Endothelial cell of umbilical vein (primary cell): ENCODE measurements around the gene TMEM106C. TPM values are rescaled to one million over a fixed set of nuclear protein-coding genes. Genes with fewer than 3 reads are reported as not detected.

ENCODE experiments used
- BruUV-seq: library from RNA; stranded (reverse); fragments of 400-500 nt; replicated peaks from 2 replicates; lab custom pipeline; 2021; lab: Mats Ljungman, UMichigan
- CTCF ChIA-PET: fragments of 300-600, 350-600 bp; sonication (Branson Sonifier 250); formaldehyde crosslinking; loops from one replicate; lab custom pipeline; 2021; ENCODE audit warnings: antibody characterized with exemption, inconsistent platforms; lab: Charles Lee
- POLR2A ChIA-PET: fragments of 300-600, 350-600 bp; sonication (Branson Sonifier 250); formaldehyde crosslinking; loops from one replicate; lab custom pipeline; 2021; ENCODE audit warnings: antibody characterized with exemption, inconsistent platforms; lab: Charles Lee
- DNase-seq: peaks from one replicate; pipeline ENCODE4 v3.0.0-alpha.2; 2011; ENCODE audit warnings: low read depth, low spot score
- FAIRE-seq: peaks from 2 replicates; lab custom pipeline; 2011; peaks lifted over from hg19 to GRCh38; lab: Jason Lieb, UNC
- H2AFZ ChIP-seq: 2 replicates; pipeline ENCODE4 v1.6.0; 2012; ENCODE audit warnings: low read depth, low read length, control low read depth, inconsistent platforms
- H3K27ac ChIP-seq: 2 replicates; pipeline ENCODE4 v1.5.1; 2011; ENCODE audit warnings: low read depth, mild to moderate bottlenecking, control low read depth, low read length, moderate library complexity; ENCODE audit not compliant: insufficient read depth
- H3K27me3 ChIP-seq, 2 experiments: 2 replicates each; pipeline versions ENCODE4 v1.6.0 to v1.6.1; 2011; ENCODE audit warnings: low read length in 2 of 2, mixed read lengths in 1 of 2; ENCODE audit not compliant: control insufficient read depth in 2 of 2, insufficient read depth in 2 of 2
- H3K36me3 ChIP-seq, 2 experiments: 2 replicates in 1 of 2; 3 replicates in 1 of 2; pipeline ENCODE4 v1.5.1; 2011; ENCODE audit warnings: low read length in 2 of 2, mild to moderate bottlenecking in 1 of 2, moderate library complexity in 1 of 2; ENCODE audit not compliant: control insufficient read depth in 2 of 2, insufficient read depth in 2 of 2; ENCODE audit errors: extremely low read depth in 1 of 2
- H3K4me1 ChIP-seq: 3 replicates; pipeline ENCODE4 v1.5.1; 2011; ENCODE audit warnings: mild to moderate bottlenecking, low read length; ENCODE audit not compliant: control insufficient read depth, insufficient read depth; ENCODE audit errors: extremely low read depth
- H3K4me2 ChIP-seq: 2 replicates; pipeline ENCODE4 v1.6.1; 2011; ENCODE audit warnings: low read length, control low read depth, mixed read lengths; ENCODE audit not compliant: insufficient read depth
- H3K4me3 ChIP-seq, 3 experiments: fragments of 200-600 bp in 1 of 3; sonication (generic), shearing (Covaris generic) in 1 of 3; replicated peaks in 1 of 3; 2 replicates each; pipeline ENCODE4 v1.5.1; 2011 to 2016; ENCODE audit warnings: control low read depth in 3 of 3, low read length in 3 of 3, mild to moderate bottlenecking in 2 of 3, inconsistent platforms in 1 of 3, low read depth in 1 of 3, moderate library complexity in 1 of 3; ENCODE audit not compliant: insufficient read depth in 1 of 3
- H3K79me2 ChIP-seq: 2 replicates; pipeline ENCODE4 v1.6.0; 2012; ENCODE audit warnings: low read length, inconsistent platforms; ENCODE audit not compliant: control insufficient read depth, insufficient read depth
- H3K9ac ChIP-seq: replicated peaks from 2 replicates; pipeline ENCODE3; 2011; ENCODE audit warnings: low read length, control low read depth; ENCODE audit not compliant: insufficient read depth; ENCODE audit errors: extremely low read depth
- H3K9me1 ChIP-seq: replicated peaks from 3 replicates; pipeline ENCODE4 v1.6.0; 2011; ENCODE audit warnings: mild to moderate bottlenecking, low read length; ENCODE audit not compliant: control insufficient read depth, insufficient read depth; ENCODE audit errors: extremely low read depth
- H3K9me3 ChIP-seq: replicated peaks from 2 replicates; pipeline ENCODE4 v1.5.1; 2012; ENCODE audit warnings: low read length, inconsistent platforms; ENCODE audit not compliant: control insufficient read depth, insufficient read depth
- H4K20me1 ChIP-seq: replicated peaks from 2 replicates; pipeline ENCODE3; 2011; ENCODE audit warnings: mild to moderate bottlenecking, low read length; ENCODE audit not compliant: control insufficient read depth, insufficient read depth; ENCODE audit errors: extremely low read depth
- EZH2 ChIP-seq: IDR thresholded peaks from 2 replicates; pipeline ENCODE4 v1.6.1; 2012; ENCODE audit warnings: borderline replicate concordance, low read depth, mild to moderate bottlenecking, moderate library complexity, low read length, inconsistent platforms; ENCODE audit not compliant: severe bottlenecking
- FOS ChIP-seq: IDR thresholded peaks from 2 replicates; pipeline ENCODE4 v1.6.1; 2011; ENCODE audit warnings: mild to moderate bottlenecking, low read length, moderate library complexity, borderline replicate concordance; ENCODE audit not compliant: insufficient read depth
- GATA2 ChIP-seq: IDR thresholded peaks from 2 replicates; pipeline ENCODE4 v1.7.0; 2011; ENCODE audit warnings: low read depth, mild to moderate bottlenecking, moderate library complexity, mixed read lengths, low read length; ENCODE audit not compliant: insufficient read length, insufficient read depth
- JUN ChIP-seq: IDR thresholded peaks from 2 replicates; pipeline ENCODE4 v1.6.1; 2011; ENCODE audit warnings: borderline replicate concordance, low read depth; ENCODE audit not compliant: insufficient read length, insufficient read depth
- MYC ChIP-seq: IDR thresholded peaks from one replicate; pipeline ENCODE4 v1.6.1; 2011; ENCODE audit warnings: mild to moderate bottlenecking, low read depth, low read length
- POLR2A ChIP-seq: IDR thresholded peaks from 2 replicates; pipeline ENCODE4 v1.6.1; 2012; ENCODE audit warnings: low read depth, mild to moderate bottlenecking, control low read depth, low read length
- POLR2AphosphoS5 ChIP-seq: IDR thresholded peaks from 2 replicates; pipeline ENCODE4 v1.6.1; 2012; ENCODE audit warnings: low read depth, mild to moderate bottlenecking, control low read depth, low read length, moderate library complexity; ENCODE audit not compliant: insufficient read depth
- dilution Hi-C: fragments of 300-500 bp; cut with MboI; formaldehyde crosslinking; loops from one replicate; pipeline ENCODE4 v1.15.0; 2019; ENCODE audit warnings: low sequenced_read_pairs; ENCODE audit not compliant: extremely low pct_ligation_motif_present
- intact Hi-C: fragments of 100-400 bp; cut with micrococcal nuclease; formaldehyde crosslinking; loops from one replicate; pipeline ENCODE4 v1.10.0; 2022
- polyA plus RNA-seq, 4 experiments: library from polyadenylated mRNA; depleted of rRNA in 3 of 4; stranded (reverse) in 3 of 4; unstranded in 1 of 4; fragments of >200 nt; gene quantifications; 2 replicates each; pipeline versions ENCODE4 v1.2.1 to v1.2.3, GENCODE V29; 2011 to 2012; ENCODE audit warnings: missing spikeins in 1 of 4
- total RNA-seq: library from RNA; stranded (reverse); gene quantifications from 2 replicates; pipeline ENCODE4 v1.2.3, GENCODE V29; 2021
- TF ChIP-seq, protein P1 (sequence below), 2 donors: IDR thresholded peaks; 1 replicate in 1 of 2; 2 replicates in 1 of 2; pipeline ENCODE4 v1.5.1; 2011; ENCODE audit warnings: low read length in 2 of 2, mild to moderate bottlenecking in 2 of 2, moderate library complexity in 2 of 2, control low read depth in 1 of 2, inconsistent platforms in 1 of 2, low read depth in 1 of 2; ENCODE audit not compliant: insufficient read depth in 1 of 2; ENCODE audit errors: extremely low read depth in 1 of 2
- TF ChIP-seq, protein P2 (sequence below): IDR thresholded peaks from 2 replicates; pipeline ENCODE4 v1.6.1; 2011; ENCODE audit not compliant: insufficient read depth, insufficient read length

Gene TMEM106C
- total and polyA plus RNA-seq, 2 donors (not counting 3 experiments of a cell fraction or from before 2014, with no cell fraction given) = 84.4 to 148 TPM

DNA sequence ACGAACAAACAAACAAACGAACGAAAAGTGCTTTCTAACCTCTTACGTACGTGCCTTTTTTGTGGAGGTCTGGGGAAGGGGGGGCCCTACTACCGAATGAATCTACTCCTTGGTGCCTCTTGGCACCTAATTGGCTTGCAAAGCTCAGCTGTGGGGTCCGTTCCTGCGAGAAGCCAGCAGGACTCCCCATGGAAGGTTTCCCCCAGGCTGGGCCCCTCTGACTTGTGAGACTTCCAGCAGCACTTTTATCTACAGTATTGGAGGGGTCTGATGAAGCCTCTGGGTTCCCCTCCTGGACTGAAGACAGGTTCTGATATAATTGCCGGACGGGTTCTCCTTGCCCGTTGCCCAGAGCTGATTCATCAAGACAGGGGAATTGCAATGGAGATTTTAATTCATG lies 1.2 kb upstream of the TMEM106C start:
- Histone ChIP-seq H3K9me3 (no peaks in the 10 kb centered on the region), H3K4me3 (no peak overlapping the region), H3K79me2 (no peaks in the 10 kb centered on the region), H3K27me3 (peaks cover 3 to 4% of the 10 kb centered on the region in 2 experiments), H3K4me2 (no peak overlapping the region), H3K36me3 (no peaks in the 10 kb centered on the region), H2AFZ (no peak overlapping the region), H3K4me1 (peaks cover 7% of the 10 kb centered on the region), H4K20me1 (no peaks in the 10 kb centered on the region), H3K9me1 (no peaks in the 10 kb centered on the region), H3K9ac (no peak overlapping the region), H3K27ac (no peak overlapping the region)
- dilution Hi-C loops (no loop called here), intact Hi-C loops (loop anchor here (5.0 to 10.0 kb wide), 2 partner anchors 40 to 653 kb away; partner anchors contain the start of gene COL2A1)
- POLR2A ChIA-PET = no interaction called here
- no peak for TF ChIP-seq GATA2
- TF ChIP-seq JUN = no peak
- TF ChIP-seq, protein P1, sequence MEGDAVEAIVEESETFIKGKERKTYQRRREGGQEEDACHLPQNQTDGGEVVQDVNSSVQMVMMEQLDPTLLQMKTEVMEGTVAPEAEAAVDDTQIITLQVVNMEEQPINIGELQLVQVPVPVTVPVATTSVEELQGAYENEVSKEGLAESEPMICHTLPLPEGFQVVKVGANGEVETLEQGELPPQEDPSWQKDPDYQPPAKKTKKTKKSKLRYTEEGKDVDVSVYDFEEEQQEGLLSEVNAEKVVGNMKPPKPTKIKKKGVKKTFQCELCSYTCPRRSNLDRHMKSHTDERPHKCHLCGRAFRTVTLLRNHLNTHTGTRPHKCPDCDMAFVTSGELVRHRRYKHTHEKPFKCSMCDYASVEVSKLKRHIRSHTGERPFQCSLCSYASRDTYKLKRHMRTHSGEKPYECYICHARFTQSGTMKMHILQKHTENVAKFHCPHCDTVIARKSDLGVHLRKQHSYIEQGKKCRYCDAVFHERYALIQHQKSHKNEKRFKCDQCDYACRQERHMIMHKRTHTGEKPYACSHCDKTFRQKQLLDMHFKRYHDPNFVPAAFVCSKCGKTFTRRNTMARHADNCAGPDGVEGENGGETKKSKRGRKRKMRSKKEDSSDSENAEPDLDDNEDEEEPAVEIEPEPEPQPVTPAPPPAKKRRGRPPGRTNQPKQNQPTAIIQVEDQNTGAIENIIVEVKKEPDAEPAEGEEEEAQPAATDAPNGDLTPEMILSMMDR (IDR thresholded peaks at IDR 0.05; ENCODE audit: extremely low read depth in 1 of 2, insufficient read depth in 1 of 2, low read depth in 1 of 2, low read length in 2 of 2) = no peak
- TF ChIP-seq FOS = no peak
- no peak for TF ChIP-seq POLR2A
- no peak for TF ChIP-seq MYC
- TF ChIP-seq POLR2AphosphoS5 = no peak
- TF ChIP-seq, protein P2, sequence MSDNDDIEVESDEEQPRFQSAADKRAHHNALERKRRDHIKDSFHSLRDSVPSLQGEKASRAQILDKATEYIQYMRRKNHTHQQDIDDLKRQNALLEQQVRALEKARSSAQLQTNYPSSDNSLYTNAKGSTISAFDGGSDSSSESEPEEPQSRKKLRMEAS = no peak
- TF ChIP-seq EZH2 = no peak
- CTCF ChIA-PET = interaction anchor here (1.5 to 5.9 kb wide), 5 partner anchors 9 to 124 kb away, joined by 6 to 56 read pairs (median 8); no protein-coding TSS in a partner anchor
- DNase-seq = no peak
- FAIRE-seq = no peak
- no TSS peak for BruUV-seq
